Osteocyte (in vitro differentiated cells): ENCODE measurements around the gene KCNAB2. TPM values are rescaled to one million over a fixed set of nuclear protein-coding genes. Genes with fewer than 3 reads are reported as not detected.

Experiments
- DNase-seq: peaks from one replicate; pipeline ENCODE4 v3.0.0; 2021; ENCODE audit warnings: mixed read lengths; ENCODE audit not compliant: unreplicated experiment; ENCODE audit errors: extremely low spot score
- H3K27ac Mint-ChIP-seq: one replicate; pipeline ENCODE4 v1.8.0; 2021; ENCODE audit warnings: mild to moderate bottlenecking, mixed read lengths; ENCODE audit not compliant: unreplicated experiment
- H3K27me3 Mint-ChIP-seq: one replicate; pipeline ENCODE4 v1.8.0; 2021; ENCODE audit warnings: mixed read lengths; ENCODE audit not compliant: unreplicated experiment
- H3K36me3 Mint-ChIP-seq: one replicate; pipeline ENCODE4 v1.8.0; 2021; ENCODE audit warnings: mixed read lengths; ENCODE audit not compliant: unreplicated experiment
- H3K4me1 Mint-ChIP-seq: one replicate; pipeline ENCODE4 v1.8.0; 2021; ENCODE audit warnings: mixed read lengths; ENCODE audit not compliant: unreplicated experiment
- H3K4me3 Mint-ChIP-seq: one replicate; pipeline ENCODE4 v1.8.0; 2021; ENCODE audit warnings: mild to moderate bottlenecking, moderate library complexity, mixed read lengths; ENCODE audit not compliant: unreplicated experiment
- H3K9me3 Mint-ChIP-seq: one replicate; pipeline ENCODE4 v1.8.0; 2021; ENCODE audit warnings: mixed read lengths; ENCODE audit not compliant: unreplicated experiment
- total RNA-seq: library from RNA; stranded (reverse); gene quantifications from 2 replicates; pipeline ENCODE4 v1.2.1, GENCODE V29; 2021
- TF ChIP-seq, protein P1 (sequence below): fragments of 200-600 bp; sonication (generic); IDR thresholded peaks from 2 replicates; pipeline ENCODE4 v1.5.0; 2021; ENCODE audit warnings: antibody characterized with exemption, mild to moderate bottlenecking, moderate library complexity

KCNAB2 gene
- total RNA-seq, 1 donor from 2014 or later: 9.3 TPM

DNA sequence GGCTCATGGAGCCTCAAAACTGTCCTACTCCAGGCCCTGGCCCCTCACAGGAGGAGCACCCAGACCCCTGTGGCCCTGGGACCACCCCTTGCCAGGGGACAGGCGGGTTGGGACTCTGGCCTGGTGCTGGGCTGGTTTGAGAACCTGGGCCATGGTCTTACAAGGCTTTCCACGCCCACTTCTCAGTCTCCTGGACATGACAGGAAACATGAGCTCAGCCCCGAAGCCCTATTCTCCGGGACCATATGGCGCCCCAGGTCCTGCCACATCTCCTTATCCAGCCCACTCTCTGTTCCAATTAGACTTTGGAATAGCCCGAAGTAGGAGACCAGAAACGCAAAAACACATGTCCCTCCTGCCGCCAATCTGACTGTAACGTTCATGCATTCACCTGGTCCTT, 47.9 kb downstream of the KCNAB2 start:
- Mint-ChIP-seq H3K4me3 (no peak overlapping the region), H3K27ac (no peak overlapping the region), H3K27me3 (peaks cover 3% of the 10 kb centered on the region), H3K9me3 (no peaks in the 10 kb centered on the region), H3K4me1 (no peaks in the 10 kb centered on the region), H3K36me3 (no peaks in the 10 kb centered on the region)
- no peak for DNase-seq
- TF ChIP-seq, protein P1, sequence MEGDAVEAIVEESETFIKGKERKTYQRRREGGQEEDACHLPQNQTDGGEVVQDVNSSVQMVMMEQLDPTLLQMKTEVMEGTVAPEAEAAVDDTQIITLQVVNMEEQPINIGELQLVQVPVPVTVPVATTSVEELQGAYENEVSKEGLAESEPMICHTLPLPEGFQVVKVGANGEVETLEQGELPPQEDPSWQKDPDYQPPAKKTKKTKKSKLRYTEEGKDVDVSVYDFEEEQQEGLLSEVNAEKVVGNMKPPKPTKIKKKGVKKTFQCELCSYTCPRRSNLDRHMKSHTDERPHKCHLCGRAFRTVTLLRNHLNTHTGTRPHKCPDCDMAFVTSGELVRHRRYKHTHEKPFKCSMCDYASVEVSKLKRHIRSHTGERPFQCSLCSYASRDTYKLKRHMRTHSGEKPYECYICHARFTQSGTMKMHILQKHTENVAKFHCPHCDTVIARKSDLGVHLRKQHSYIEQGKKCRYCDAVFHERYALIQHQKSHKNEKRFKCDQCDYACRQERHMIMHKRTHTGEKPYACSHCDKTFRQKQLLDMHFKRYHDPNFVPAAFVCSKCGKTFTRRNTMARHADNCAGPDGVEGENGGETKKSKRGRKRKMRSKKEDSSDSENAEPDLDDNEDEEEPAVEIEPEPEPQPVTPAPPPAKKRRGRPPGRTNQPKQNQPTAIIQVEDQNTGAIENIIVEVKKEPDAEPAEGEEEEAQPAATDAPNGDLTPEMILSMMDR: no peak

DNA sequence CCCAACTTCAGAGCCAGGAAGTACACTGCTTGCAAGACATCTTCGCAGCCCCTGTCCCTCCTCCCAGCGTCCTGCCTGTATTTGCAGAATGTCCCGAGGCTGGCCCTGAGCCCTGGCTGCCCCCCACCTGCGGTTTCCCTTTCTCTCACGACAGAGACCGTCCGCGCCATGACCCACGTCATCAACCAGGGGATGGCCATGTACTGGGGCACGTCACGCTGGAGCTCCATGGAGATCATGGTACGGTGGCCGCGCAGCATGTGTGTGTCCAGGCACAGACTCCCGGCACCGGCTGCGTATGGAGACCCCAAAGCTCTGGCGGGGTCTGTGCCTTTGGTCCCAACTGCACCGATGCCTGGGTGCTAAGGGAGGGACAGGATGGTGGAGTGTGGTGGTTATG, 48.6 kb downstream of the KCNAB2 start:
- TF ChIP-seq, protein P1: no peak
- no peaks in the 10 kb centered on the region for H3K36me3 Mint-ChIP-seq
- no peak overlapping the region for H3K27ac Mint-ChIP-seq

DNA sequence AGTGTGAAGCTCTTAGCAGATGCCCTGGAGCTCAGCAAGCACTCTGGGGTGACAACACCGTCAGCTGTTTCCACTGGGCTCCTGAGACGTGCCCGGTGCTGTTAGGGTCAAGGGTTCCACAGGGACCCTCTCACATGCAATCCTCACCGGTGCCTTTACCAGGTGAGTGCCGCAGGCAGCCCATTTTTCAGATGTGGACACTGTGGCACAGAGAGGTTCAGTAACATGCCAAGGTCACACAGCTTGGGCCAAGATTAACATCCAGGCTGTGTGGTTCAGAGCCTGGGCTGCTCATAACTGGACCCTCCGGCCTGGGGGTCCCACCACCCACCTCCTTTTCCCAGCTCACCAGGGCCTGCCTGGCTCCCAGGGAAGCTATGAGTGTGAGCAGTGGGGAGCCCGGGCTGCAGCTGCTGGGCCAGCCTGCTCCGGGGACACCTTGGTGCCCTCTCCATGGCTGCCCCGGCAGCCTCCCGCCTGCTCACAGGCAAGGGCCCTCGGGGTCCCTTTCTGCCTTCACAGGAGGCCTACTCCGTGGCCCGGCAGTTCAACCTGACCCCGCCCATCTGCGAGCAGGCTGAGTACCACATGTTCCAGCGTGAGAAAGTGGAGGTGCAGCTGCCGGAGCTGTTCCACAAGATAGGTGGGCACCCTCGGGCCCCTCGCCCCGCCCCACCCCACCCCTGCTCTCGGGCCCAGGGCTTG, 49.3 kb downstream of the KCNAB2 start:
- Mint-ChIP-seq H3K4me1 (no peaks in the 10 kb centered on the region), H3K27me3 (peaks cover 3% of the 10 kb centered on the region), H3K36me3 (no peaks in the 10 kb centered on the region), H3K4me3 (no peak overlapping the region), H3K9me3 (no peaks in the 10 kb centered on the region), H3K27ac (no peak overlapping the region)
- TF ChIP-seq, protein P1: no peak
- no peak for DNase-seq

More for the DNA sequence above, 48.6 kb downstream of the KCNAB2 start:
- H3K4me1 Mint-ChIP-seq: no peaks in the 10 kb centered on the region
- no peak overlapping the region for H3K4me3 Mint-ChIP-seq
- DNase-seq: no peak
- peaks cover 3% of the 10 kb centered on the region for H3K27me3 Mint-ChIP-seq
- no peaks in the 10 kb centered on the region for H3K9me3 Mint-ChIP-seq

DNA sequence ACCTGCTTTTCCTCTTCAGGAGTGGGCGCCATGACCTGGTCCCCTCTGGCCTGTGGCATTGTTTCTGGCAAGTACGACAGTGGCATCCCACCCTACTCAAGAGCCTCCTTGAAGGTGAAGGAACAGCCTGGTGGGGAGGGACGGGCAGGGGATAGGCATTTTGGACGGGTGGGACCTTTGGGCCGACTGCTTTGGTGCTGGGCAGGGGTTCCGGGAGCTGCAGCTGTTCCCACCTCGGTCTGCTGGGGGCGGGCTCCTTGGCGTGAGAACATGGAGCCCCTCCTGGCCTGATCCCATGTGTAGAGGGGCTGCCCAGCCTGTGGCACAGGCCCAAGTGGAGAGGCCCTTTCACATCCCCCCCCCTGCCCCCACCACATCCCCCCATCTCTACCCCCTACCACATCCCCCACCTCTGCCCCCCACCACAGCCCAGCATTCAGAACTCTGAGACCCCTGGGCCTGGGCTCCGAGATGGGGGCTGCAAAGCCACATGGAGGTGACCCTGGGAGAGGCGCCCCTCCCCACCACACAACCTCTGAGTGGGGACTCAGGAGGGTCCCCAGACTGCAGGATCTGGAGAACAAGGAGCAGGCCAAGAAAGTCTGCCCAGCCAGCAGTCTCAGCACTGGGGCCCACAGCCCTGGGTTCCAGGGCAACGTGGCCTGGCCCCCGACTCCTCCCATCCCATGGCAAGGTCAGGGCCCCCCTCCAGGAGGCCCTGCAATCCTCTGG, 50.0 kb downstream of the KCNAB2 start:
- H3K27ac Mint-ChIP-seq: no peak overlapping the region
- no peak for DNase-seq

More for the DNA sequence above, 50.0 kb downstream of the KCNAB2 start:
- TF ChIP-seq, protein P1: no peak
- no peak overlapping the region for H3K4me3 Mint-ChIP-seq
- no peaks in the 10 kb centered on the region for H3K36me3 Mint-ChIP-seq
- H3K9me3 Mint-ChIP-seq: no peaks in the 10 kb centered on the region
- peaks cover 3% of the 10 kb centered on the region for H3K27me3 Mint-ChIP-seq
- no peaks in the 10 kb centered on the region for H3K4me1 Mint-ChIP-seq
